Measurements from ENCODE around the gene PID1.

The PID1 gene

DNA sequence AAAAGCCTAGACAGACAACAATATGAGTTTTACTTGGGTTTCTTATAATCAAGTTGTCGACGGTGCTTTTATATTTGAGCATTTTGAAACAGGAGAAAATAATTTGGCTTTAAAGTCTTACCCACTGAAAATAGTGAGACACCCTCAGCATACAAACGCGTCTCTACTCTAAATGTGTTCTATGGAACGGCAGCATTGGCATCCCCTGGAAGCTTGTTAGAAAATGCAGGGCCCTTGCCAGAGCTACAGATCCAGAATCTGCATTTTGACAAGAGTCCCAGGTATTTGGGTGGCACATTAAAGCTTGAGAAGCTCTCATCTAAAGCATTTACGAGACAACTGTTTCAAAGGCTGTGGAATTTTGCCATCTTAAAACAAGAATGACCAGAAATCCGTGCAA lies 163.5 kb downstream of the PID1 start:
- H3K27ac ChIP-seq (ENCODE audit: low read length), result no peak overlapping the region

DNA sequence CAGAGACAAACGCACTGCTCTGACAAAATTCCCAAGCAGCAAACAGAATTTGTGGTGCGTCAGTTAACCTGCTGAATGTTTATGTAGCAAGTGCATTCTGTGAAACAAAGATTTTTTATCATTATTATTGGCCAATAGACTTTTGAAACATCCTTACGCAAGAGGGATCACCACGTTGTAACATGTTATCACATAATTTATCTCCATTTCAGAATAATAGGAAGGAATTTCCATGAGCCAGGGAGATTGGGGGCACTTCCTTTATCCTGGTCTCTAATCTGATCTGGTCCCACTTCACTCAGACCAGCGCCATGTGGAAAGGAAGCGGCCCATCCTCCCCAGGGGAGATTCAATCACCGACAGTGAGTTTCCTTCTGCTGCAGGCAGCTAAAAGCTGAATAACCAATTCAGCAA lies 166.1 kb downstream of the PID1 start:
- H3K36me3 ChIP-seq (ENCODE audit: control insufficient read depth, low read depth, low read length), result no peaks in the 10 kb centered on the region
- H3K27me3 ChIP-seq (ENCODE audit: control insufficient read depth, insufficient read depth, low read length), result no peaks in the 10 kb centered on the region
- no peak overlapping the region for H3K9ac ChIP-seq (ENCODE audit: low read length)
- H3K4me1 ChIP-seq (ENCODE audit: control insufficient read depth, low read depth, low read length), result no peaks in the 10 kb centered on the region
- no peak overlapping the region for H3K4me3 ChIP-seq (ENCODE audit: low read length)
- H3K9me3 ChIP-seq (ENCODE audit: control insufficient read depth, low read depth, low read length), result no peaks in the 10 kb centered on the region
- H3K27ac ChIP-seq (ENCODE audit: low read length), result no peak overlapping the region

More for the DNA sequence above, 163.5 kb downstream of the PID1 start:
- no peak overlapping the region for H3K9ac ChIP-seq (ENCODE audit: low read length)
- no peaks in the 10 kb centered on the region for H3K36me3 ChIP-seq (ENCODE audit: control insufficient read depth, low read depth, low read length)
- no peak overlapping the region for H3K4me3 ChIP-seq (ENCODE audit: low read length)
- H3K9me3 ChIP-seq (ENCODE audit: control insufficient read depth, low read depth, low read length), result no peaks in the 10 kb centered on the region
- no peaks in the 10 kb centered on the region for H3K27me3 ChIP-seq (ENCODE audit: control insufficient read depth, insufficient read depth, low read length)
- no peaks in the 10 kb centered on the region for H3K4me1 ChIP-seq (ENCODE audit: control insufficient read depth, low read depth, low read length)

DNA sequence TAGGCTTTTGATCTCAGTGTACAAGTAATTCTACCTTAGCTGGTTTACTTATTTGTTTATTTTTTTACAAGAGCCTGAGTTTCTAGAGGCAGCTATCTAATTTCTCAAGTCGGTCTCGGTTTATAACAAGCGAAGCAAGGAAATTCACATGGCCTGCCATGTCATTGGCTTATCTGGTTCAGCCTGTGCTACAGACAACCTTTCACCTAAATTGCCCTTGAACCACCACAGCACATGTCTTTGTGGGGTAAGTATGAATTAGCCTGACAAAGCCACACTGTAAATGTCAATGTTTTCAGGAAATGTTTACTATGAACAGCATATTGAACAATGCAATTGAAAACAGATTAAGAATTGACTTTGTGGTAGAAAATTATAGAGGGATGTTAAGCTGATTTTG lies 167.1 kb downstream of the PID1 start:
- no peaks in the 10 kb centered on the region for H3K27me3 ChIP-seq (ENCODE audit: control insufficient read depth, insufficient read depth, low read length)
- H3K9me3 ChIP-seq (ENCODE audit: control insufficient read depth, low read depth, low read length), result no peaks in the 10 kb centered on the region
- H3K9ac ChIP-seq (ENCODE audit: low read length), result no peak overlapping the region
- no peak overlapping the region for H3K4me3 ChIP-seq (ENCODE audit: low read length)
- H3K4me1 ChIP-seq (ENCODE audit: control insufficient read depth, low read depth, low read length), result no peaks in the 10 kb centered on the region
- H3K27ac ChIP-seq (ENCODE audit: low read length), result no peak overlapping the region
- no peaks in the 10 kb centered on the region for H3K36me3 ChIP-seq (ENCODE audit: control insufficient read depth, low read depth, low read length)

DNA sequence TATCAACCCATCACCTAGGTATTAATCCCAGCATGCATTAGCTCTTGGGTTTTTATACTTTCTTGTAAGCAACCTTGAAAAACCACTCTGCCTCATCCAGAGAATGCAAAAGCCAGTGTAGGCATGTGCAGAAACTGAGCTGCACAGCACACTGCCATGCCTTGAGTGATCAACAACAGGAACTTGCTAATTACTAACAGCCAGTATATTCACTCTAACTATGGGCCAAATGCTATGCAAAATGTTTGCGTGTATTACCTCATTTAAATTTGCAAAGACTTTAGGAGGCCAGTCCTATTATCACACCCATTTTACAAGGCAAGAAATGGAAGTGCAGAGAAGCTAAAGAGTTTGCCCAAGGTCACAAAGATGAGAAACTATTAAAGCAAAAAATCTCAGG lies 169.8 kb downstream of the PID1 start:
- Histone ChIP-seq H3K36me3 (ENCODE audit: control insufficient read depth, low read depth, low read length) (no peaks in the 10 kb centered on the region), H3K4me1 (ENCODE audit: control insufficient read depth, low read depth, low read length) (no peaks in the 10 kb centered on the region), H3K9me3 (ENCODE audit: control insufficient read depth, low read depth, low read length) (no peaks in the 10 kb centered on the region), H3K4me3 (ENCODE audit: low read length) (no peak overlapping the region), H3K27me3 (ENCODE audit: control insufficient read depth, insufficient read depth, low read length) (no peaks in the 10 kb centered on the region), H3K9ac (ENCODE audit: low read length) (no peak overlapping the region), H3K27ac (ENCODE audit: low read length) (no peak overlapping the region)

DNA sequence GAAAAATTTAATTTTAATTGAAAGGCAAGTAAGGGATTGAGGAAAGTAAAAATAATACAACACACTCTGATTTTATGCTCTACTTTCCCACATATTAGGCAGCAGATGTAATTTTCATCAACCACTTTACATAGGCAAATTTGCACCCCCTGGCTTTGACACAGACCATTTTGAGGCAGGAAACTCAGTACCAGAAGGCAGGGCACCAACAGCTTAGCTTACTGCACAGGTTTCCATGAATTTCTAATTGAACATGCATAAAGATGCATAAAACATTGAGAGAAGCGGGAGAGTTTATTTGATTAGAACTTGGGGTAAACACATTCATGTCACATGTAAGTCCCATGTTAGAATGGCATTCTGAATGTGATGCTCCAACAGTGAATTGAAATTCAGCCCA lies 171.9 kb downstream of the PID1 start:
- Histone ChIP-seq H3K4me1 (ENCODE audit: control insufficient read depth, low read depth, low read length) (peaks cover 3% of the 10 kb centered on the region), H3K9ac (ENCODE audit: low read length) (no peak overlapping the region), H3K27me3 (ENCODE audit: control insufficient read depth, insufficient read depth, low read length) (no peaks in the 10 kb centered on the region), H3K4me3 (ENCODE audit: low read length) (no peak overlapping the region), H3K36me3 (ENCODE audit: control insufficient read depth, low read depth, low read length) (no peaks in the 10 kb centered on the region), H3K27ac (ENCODE audit: low read length) (no peak overlapping the region), H3K9me3 (ENCODE audit: control insufficient read depth, low read depth, low read length) (no peaks in the 10 kb centered on the region)

DNA sequence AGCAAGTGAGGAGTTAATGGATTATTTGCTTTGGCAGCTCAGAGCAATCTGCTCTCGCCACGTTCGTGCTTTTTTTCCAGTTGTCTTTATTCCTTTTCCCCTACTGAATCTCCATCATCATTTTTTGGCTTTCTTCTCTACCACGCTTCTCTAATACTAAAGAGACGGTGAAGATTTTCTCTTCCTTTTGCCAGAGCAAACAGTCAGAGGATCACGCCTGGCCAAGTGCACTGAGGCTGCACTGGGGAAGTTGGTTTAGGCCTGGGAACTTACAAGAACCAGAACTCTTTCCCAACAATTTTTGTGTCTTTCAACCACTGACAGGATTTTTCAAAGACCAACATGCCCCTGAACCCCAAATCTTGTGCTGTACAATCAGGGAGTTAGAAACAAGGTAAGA lies 172.3 kb downstream of the PID1 start:
- no peaks in the 10 kb centered on the region for H3K27me3 ChIP-seq (ENCODE audit: control insufficient read depth, insufficient read depth, low read length)
- H3K36me3 ChIP-seq (ENCODE audit: control insufficient read depth, low read depth, low read length), result no peaks in the 10 kb centered on the region
- H3K4me1 ChIP-seq (ENCODE audit: control insufficient read depth, low read depth, low read length), result peaks cover 3% of the 10 kb centered on the region
- H3K9me3 ChIP-seq (ENCODE audit: control insufficient read depth, low read depth, low read length), result no peaks in the 10 kb centered on the region
- H3K9ac ChIP-seq (ENCODE audit: low read length), result no peak overlapping the region
- H3K27ac ChIP-seq (ENCODE audit: low read length), result no peak overlapping the region
- H3K4me3 ChIP-seq (ENCODE audit: low read length), result no peak overlapping the region

DNA sequence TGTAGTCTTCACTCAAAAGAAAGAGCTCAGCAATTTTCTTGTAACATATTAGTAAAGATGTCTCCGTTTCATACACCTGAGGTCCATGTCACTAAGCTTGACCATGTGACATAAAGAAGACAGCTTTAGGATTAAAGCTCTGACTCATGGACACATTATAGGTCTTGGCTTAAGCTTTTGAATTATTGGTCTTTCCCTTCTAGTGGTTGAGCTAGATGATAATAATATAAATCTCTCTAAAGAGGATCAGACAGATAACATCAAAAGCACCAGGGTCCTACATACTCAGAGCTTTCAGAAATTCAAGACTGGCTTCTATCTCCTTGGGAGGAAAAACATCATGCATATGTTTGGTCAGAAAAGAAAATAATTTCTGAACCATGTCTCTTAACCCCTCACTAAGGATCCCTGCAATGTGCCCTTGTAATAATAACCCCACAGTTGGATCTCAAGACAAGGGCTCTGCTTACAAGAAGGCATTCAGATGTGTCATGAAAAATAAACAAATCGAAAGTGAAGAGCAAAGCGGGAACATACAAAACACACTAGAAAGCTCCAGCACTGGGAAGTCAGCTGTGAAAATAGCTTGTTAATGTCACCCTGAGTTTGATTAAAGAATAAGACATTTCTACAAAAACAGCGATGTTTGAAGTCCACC lies 174.5 kb downstream of the PID1 start:
- Histone ChIP-seq H3K4me3 (ENCODE audit: low read length) (no peak overlapping the region), H3K27ac (ENCODE audit: low read length) (no peak overlapping the region), H3K4me1 (ENCODE audit: control insufficient read depth, low read depth, low read length) (peaks cover 3% of the 10 kb centered on the region), H3K9me3 (ENCODE audit: control insufficient read depth, low read depth, low read length) (no peaks in the 10 kb centered on the region), H3K9ac (ENCODE audit: low read length) (no peak overlapping the region), H3K36me3 (ENCODE audit: control insufficient read depth, low read depth, low read length) (no peaks in the 10 kb centered on the region), H3K27me3 (ENCODE audit: control insufficient read depth, insufficient read depth, low read length) (no peaks in the 10 kb centered on the region)

DNA sequence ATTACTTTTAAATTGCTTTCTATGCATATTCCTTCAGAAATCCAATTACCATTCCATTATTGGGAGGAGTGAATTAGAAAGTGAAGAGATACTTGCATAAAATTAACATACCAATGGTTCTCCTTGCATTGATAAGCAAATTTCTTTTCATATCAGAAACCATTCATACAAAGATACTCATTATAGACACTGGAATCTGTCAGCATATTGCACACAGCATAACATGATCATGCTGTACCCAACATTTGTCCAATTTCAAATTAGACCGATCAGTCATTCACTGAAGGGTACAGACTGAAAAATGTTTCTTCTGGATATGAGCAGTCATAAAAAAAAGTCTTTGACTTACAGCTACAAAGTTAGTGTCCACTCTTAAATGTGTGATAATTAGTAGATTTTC lies 175.6 kb downstream of the PID1 start:
- Histone ChIP-seq H3K27me3 (ENCODE audit: control insufficient read depth, insufficient read depth, low read length) (no peaks in the 10 kb centered on the region), H3K9ac (ENCODE audit: low read length) (no peak overlapping the region), H3K4me3 (ENCODE audit: low read length) (no peak overlapping the region), H3K4me1 (ENCODE audit: control insufficient read depth, low read depth, low read length) (peaks cover 3% of the 10 kb centered on the region), H3K27ac (ENCODE audit: low read length) (no peak overlapping the region), H3K9me3 (ENCODE audit: control insufficient read depth, low read depth, low read length) (no peaks in the 10 kb centered on the region), H3K36me3 (ENCODE audit: control insufficient read depth, low read depth, low read length) (no peaks in the 10 kb centered on the region)

DNA sequence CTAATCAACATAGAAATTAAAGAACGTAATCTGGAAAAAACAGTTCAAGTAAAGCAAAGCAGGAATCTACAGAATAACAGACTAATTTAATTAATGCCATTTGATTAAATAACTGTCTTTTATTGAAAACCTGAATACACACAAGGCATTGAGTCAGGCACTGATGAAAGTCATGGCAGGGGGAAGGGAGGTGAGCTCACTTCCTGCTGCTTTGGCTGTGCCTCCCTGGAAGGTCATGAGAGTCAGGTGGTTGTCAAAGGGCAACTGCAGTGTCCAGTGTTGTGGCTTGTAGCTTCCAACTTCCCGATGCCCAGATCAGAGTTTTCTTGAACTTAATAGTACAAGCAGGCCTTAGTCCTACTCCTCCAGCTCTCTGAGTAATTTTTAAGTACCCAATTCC lies 180.9 kb downstream of the PID1 start:
- Histone ChIP-seq H3K27ac (ENCODE audit: low read length) (no peak overlapping the region), H3K36me3 (ENCODE audit: control insufficient read depth, low read depth, low read length) (no peaks in the 10 kb centered on the region), H3K4me3 (ENCODE audit: low read length) (no peak overlapping the region)

DNA sequence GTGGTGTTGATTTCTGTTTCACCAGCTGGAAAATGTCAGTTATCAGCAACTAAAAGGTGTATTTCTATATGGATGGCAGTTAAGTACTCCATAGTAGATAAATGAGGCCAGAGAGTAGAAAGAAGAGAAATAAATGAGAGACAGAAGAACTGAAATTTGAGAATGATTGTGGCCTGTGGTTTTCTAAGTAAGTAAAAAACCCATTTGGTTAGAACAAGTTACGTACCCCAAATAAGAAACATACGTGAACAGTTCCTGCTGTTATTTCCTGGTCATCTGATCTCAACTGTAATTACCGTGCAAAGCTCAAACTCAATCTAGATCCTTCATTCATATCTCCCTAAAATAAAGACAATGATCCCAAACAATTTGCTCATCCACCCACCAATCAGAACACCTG lies 181.3 kb downstream of the PID1 start:
- Histone ChIP-seq H3K4me3 (ENCODE audit: low read length) (no peak overlapping the region), H3K36me3 (ENCODE audit: control insufficient read depth, low read depth, low read length) (no peaks in the 10 kb centered on the region), H3K9ac (ENCODE audit: low read length) (no peak overlapping the region), H3K9me3 (ENCODE audit: control insufficient read depth, low read depth, low read length) (no peaks in the 10 kb centered on the region), H3K27ac (ENCODE audit: low read length) (no peak overlapping the region), H3K27me3 (ENCODE audit: control insufficient read depth, insufficient read depth, low read length) (no peaks in the 10 kb centered on the region), H3K4me1 (ENCODE audit: control insufficient read depth, low read depth, low read length) (no peaks in the 10 kb centered on the region)

More for the DNA sequence above, 180.9 kb downstream of the PID1 start:
- Histone ChIP-seq H3K9me3 (ENCODE audit: control insufficient read depth, low read depth, low read length) (no peaks in the 10 kb centered on the region), H3K9ac (ENCODE audit: low read length) (no peak overlapping the region), H3K4me1 (ENCODE audit: control insufficient read depth, low read depth, low read length) (peaks cover 3% of the 10 kb centered on the region), H3K27me3 (ENCODE audit: control insufficient read depth, insufficient read depth, low read length) (no peaks in the 10 kb centered on the region)

DNA sequence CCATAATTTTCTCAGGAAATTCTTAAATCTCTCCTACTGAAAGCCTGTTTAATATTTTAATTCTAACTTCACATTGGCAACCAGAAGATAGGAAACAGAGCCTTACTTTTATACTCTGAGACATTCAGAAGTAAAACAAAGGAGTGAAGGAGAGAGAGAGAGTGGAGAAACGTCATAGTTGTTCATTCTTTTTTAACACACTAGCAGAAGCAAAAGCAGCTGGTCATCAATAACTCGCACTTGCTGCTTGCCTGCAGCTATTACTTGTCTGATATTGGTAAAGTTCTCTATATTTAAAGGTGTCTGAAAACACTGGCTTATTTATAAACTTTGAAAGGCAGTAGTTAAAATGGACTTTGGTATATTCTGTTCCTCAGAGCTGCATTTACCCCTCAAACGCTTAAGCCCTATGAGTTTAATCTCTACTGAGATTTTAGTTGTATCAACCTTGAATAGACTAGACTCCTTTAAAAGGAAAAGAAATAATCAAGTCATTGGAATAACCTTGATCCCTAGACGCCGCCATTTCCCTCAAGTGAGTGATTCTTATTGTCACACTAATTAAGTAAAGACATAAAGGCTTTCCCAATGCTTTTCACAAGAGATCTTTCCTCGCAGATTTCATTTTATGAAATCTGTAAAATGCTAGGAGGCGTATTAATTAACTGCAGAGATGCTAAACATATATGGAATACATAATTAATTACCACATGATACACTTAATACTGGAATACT lies 182.0 kb downstream of the PID1 start:
- Histone ChIP-seq H3K4me1 (ENCODE audit: control insufficient read depth, low read depth, low read length) (no peaks in the 10 kb centered on the region), H3K36me3 (ENCODE audit: control insufficient read depth, low read depth, low read length) (no peaks in the 10 kb centered on the region), H3K9me3 (ENCODE audit: control insufficient read depth, low read depth, low read length) (no peaks in the 10 kb centered on the region), H3K27ac (ENCODE audit: low read length) (no peak overlapping the region), H3K9ac (ENCODE audit: low read length) (no peak overlapping the region), H3K4me3 (ENCODE audit: low read length) (no peak overlapping the region), H3K27me3 (ENCODE audit: control insufficient read depth, insufficient read depth, low read length) (no peaks in the 10 kb centered on the region)

DNA sequence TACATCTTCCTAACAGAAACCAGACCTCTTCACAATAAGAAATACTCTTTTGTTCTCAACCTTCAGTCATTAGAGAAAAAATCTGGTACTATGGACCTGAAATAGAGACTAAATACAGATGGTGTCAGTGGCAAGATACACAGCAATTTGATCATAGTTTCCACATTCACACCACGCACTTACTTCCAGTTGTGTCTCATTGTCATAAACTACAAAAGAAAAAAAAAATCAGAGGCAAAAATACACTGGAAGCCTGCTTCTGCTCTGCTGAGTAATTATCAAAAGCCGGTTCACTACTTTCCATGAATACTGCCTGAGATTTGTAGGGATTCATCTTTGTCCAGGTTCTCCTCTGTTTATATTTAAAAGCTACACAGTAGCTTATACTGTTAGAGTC lies 182.6 kb downstream of the PID1 start:
- no peaks in the 10 kb centered on the region for H3K4me1 ChIP-seq (ENCODE audit: control insufficient read depth, low read depth, low read length)
- H3K27ac ChIP-seq (ENCODE audit: low read length), result no peak overlapping the region
- H3K9ac ChIP-seq (ENCODE audit: low read length), result no peak overlapping the region
- no peaks in the 10 kb centered on the region for H3K9me3 ChIP-seq (ENCODE audit: control insufficient read depth, low read depth, low read length)
- no peaks in the 10 kb centered on the region for H3K27me3 ChIP-seq (ENCODE audit: control insufficient read depth, insufficient read depth, low read length)
- no peaks in the 10 kb centered on the region for H3K36me3 ChIP-seq (ENCODE audit: control insufficient read depth, low read depth, low read length)
- no peak overlapping the region for H3K4me3 ChIP-seq (ENCODE audit: low read length)

All from iPS-18a (cell line).